OCI-LY7 (cell line): ENCODE measurements around the gene GPNMB. TPM values are rescaled to one million over a fixed set of nuclear protein-coding genes. Genes with fewer than 3 reads are reported as not detected.

Source experiments
- BruUV-seq: library from RNA; stranded (reverse); fragments of 400-500 nt; replicated peaks from 2 replicates; lab custom pipeline; 2021; lab: Mats Ljungman, UMichigan
- CTCF ChIA-PET: fragments of 300-600 bp; sonication (Branson Sonifier 250); formaldehyde crosslinking; loops from one replicate; lab custom pipeline; 2022; ENCODE audit warnings: antibody characterized with exemption; ENCODE audit not compliant: unreplicated experiment; lab: Charles Lee
- POLR2A ChIA-PET: fragments of 300-600 bp; sonication (Branson Sonifier 250); formaldehyde crosslinking; loops from one replicate; lab custom pipeline; 2022; ENCODE audit warnings: antibody characterized with exemption; lab: Charles Lee
- DNase-seq: peaks from one replicate; pipeline ENCODE4 v3.0.0-alpha.2; 2015; ENCODE audit warnings: low spot score
- H2AFZ ChIP-seq: fragments of 200-600 bp; sonication (generic), shearing (Covaris generic); 2 replicates; pipeline ENCODE4 v1.6.1; 2014; ENCODE audit warnings: mild to moderate bottlenecking, antibody characterized with exemption, low read length, moderate library complexity
- H3K27ac ChIP-seq: fragments of 200-600 bp; sonication (generic); 2 replicates; pipeline ENCODE4 v1.5.1; 2014; ENCODE audit warnings: mixed run types, low read depth, mild to moderate bottlenecking, moderate library complexity, low read length, inconsistent platforms; ENCODE audit not compliant: poor library complexity, severe bottlenecking
- H3K36me3 ChIP-seq: fragments of 200-600 bp; sonication (generic); 2 replicates; pipeline ENCODE4 v1.6.1; 2014; ENCODE audit warnings: mild to moderate bottlenecking, antibody characterized with exemption, low read length, moderate library complexity, mixed read lengths; ENCODE audit not compliant: insufficient read depth
- H3K4me1 ChIP-seq: fragments of 200-600 bp; sonication (generic); 2 replicates; pipeline ENCODE4 v1.5.1; 2014; ENCODE audit warnings: mild to moderate bottlenecking, low read length; ENCODE audit not compliant: insufficient read depth, poor library complexity, severe bottlenecking
- H3K4me2 ChIP-seq: fragments of 200-600 bp; sonication (generic); 2 replicates; pipeline ENCODE4 v1.6.1; 2014; ENCODE audit warnings: mild to moderate bottlenecking, low read length
- H3K4me3 ChIP-seq: fragments of 200-600 bp; sonication (generic); 2 replicates; pipeline ENCODE4 v1.5.1; 2014; ENCODE audit warnings: mild to moderate bottlenecking, low read depth, low read length; ENCODE audit not compliant: poor library complexity, severe bottlenecking
- H3K79me2 ChIP-seq: fragments of 200-600 bp; sonication (generic); 2 replicates; pipeline ENCODE4 v1.6.1; 2016; ENCODE audit warnings: low read depth, mild to moderate bottlenecking, low read length, moderate library complexity, mixed read lengths; ENCODE audit not compliant: insufficient read depth
- H3K9me2 ChIP-seq: fragments of 200-600 bp; sonication (generic); 2 replicates; pipeline ENCODE4 v1.6.1; 2016; ENCODE audit warnings: mild to moderate bottlenecking, low read length, mixed read lengths; ENCODE audit not compliant: insufficient read depth
- H3K9me3 ChIP-seq: fragments of 200-600 bp; sonication (generic); 2 replicates; pipeline ENCODE4 v1.6.1; 2014; ENCODE audit warnings: mild to moderate bottlenecking, mixed run types, low read length, mixed read lengths
- H4K20me1 ChIP-seq: fragments of 200-600 bp; sonication (generic); 2 replicates; pipeline ENCODE4 v1.6.1; 2014; ENCODE audit warnings: mild to moderate bottlenecking, antibody characterized with exemption, low read length, moderate library complexity, mixed read lengths; ENCODE audit not compliant: insufficient read depth
- EZH2phosphoT487 ChIP-seq: fragments of 200-600 bp; sonication (generic); IDR thresholded peaks from 2 replicates; pipeline ENCODE4 v1.6.1; 2018; ENCODE audit warnings: low read depth, borderline replicate concordance, mild to moderate bottlenecking, mixed run types, antibody characterized with exemption, low read length, moderate library complexity, mixed read lengths
- intact Hi-C: fragments of 100-400 bp; cut with micrococcal nuclease; formaldehyde crosslinking; loops from one replicate; pipeline ENCODE4 v1.10.0; 2022; ENCODE audit not compliant: unreplicated experiment
- total RNA-seq, 2 experiments: library from RNA; depleted of rRNA in 1 of 2; stranded (reverse); fragments of >200 nt in 1 of 2; shearing (Covaris generic) in 1 of 2; gene quantifications; 2 replicates each; pipeline ENCODE4 v1.2.3, GENCODE V29; 2014 to 2022
- TF ChIP-seq, protein P1 (sequence below): fragments of 200-600 bp; sonication (generic); conservative IDR thresholded peaks from 2 replicates; pipeline ENCODE4 v1.5.1; 2014; ENCODE audit warnings: mild to moderate bottlenecking, antibody characterized with exemption, low read length, moderate library complexity, mixed read lengths

The GPNMB gene
- total RNA-seq, 2 experiments from 2014 or later, result 1.4 to 3.5 TPM

DNA sequence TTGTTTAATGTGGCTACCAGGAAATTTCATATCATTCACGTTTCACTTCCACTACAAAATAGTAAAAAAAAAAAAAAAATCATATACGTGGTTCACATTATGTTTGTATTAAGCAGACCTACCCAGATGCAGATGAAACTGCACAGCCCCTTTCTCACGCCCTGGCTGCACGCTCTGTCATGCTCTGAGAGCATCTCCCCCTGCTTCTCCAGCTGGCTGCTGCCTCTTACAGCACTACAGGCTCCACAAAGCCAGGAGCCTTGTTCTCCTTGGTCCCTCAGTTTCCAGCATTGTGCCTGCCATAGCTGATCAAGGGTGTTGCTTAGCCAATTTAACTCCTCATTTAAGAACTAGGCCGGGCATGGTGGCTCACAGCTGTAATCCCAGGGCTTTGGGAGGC lies 6.9 kb upstream of the GPNMB start:
- TF ChIP-seq, protein P1, sequence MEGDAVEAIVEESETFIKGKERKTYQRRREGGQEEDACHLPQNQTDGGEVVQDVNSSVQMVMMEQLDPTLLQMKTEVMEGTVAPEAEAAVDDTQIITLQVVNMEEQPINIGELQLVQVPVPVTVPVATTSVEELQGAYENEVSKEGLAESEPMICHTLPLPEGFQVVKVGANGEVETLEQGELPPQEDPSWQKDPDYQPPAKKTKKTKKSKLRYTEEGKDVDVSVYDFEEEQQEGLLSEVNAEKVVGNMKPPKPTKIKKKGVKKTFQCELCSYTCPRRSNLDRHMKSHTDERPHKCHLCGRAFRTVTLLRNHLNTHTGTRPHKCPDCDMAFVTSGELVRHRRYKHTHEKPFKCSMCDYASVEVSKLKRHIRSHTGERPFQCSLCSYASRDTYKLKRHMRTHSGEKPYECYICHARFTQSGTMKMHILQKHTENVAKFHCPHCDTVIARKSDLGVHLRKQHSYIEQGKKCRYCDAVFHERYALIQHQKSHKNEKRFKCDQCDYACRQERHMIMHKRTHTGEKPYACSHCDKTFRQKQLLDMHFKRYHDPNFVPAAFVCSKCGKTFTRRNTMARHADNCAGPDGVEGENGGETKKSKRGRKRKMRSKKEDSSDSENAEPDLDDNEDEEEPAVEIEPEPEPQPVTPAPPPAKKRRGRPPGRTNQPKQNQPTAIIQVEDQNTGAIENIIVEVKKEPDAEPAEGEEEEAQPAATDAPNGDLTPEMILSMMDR, result no peak
- no peak for TF ChIP-seq EZH2phosphoT487
- Histone ChIP-seq H3K4me2 (no peak overlapping the region), H3K9me3 (no peaks in the 10 kb centered on the region), H3K9me2 (no peaks in the 10 kb centered on the region), H4K20me1 (no peaks in the 10 kb centered on the region), H3K4me1 (no peaks in the 10 kb centered on the region), H3K27ac (no peak overlapping the region), H2AFZ (no peak overlapping the region), H3K4me3 (no peak overlapping the region), H3K79me2 (no peaks in the 10 kb centered on the region), H3K36me3 (no peaks in the 10 kb centered on the region)
- BruUV-seq, result no TSS peak
- POLR2A ChIA-PET, result interaction anchor here (1.3 kb wide), 1 partner anchor 14 kb away, joined by 3 read pairs; no protein-coding TSS in a partner anchor
- DNase-seq, result no peak
- intact Hi-C loops, result no loop called here
- CTCF ChIA-PET, result no interaction called here

DNA sequence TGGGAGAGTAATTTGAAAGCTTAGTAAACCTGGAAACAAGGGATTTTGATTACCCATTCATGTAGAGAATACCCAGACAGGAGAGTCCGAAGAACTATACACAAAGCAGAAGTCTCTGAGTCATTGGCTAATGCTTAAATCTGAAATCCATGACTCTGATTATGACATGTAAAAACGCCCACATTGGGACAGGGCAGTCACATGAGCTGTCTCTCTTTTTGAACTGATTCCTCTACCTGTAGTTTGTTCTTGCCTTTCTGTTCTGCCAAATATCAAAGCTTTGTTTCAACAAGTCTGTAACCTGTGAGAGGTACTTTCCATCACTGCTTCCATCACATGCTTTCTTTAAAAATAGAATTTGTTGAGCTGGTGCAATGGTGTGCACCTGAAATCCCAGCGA lies 4.3 kb upstream of the GPNMB start:
- Histone ChIP-seq H3K36me3 (no peaks in the 10 kb centered on the region), H3K27ac (no peak overlapping the region), H3K79me2 (no peaks in the 10 kb centered on the region), H3K9me3 (no peaks in the 10 kb centered on the region), H3K4me2 (no peak overlapping the region), H3K4me1 (no peaks in the 10 kb centered on the region), H3K4me3 (no peak overlapping the region), H3K9me2 (no peaks in the 10 kb centered on the region), H4K20me1 (no peaks in the 10 kb centered on the region), H2AFZ (no peak overlapping the region)
- intact Hi-C loops, result no loop called here
- no peak for DNase-seq
- no peak for TF ChIP-seq EZH2phosphoT487
- TF ChIP-seq, protein P1, result no peak
- POLR2A ChIA-PET, result interaction anchor here (0.7 to 1.0 kb wide), 2 partner anchors 14 to 464 kb away, joined by 3 to 6 read pairs; no protein-coding TSS in a partner anchor
- CTCF ChIA-PET, result no interaction called here
- BruUV-seq, result no TSS peak

DNA sequence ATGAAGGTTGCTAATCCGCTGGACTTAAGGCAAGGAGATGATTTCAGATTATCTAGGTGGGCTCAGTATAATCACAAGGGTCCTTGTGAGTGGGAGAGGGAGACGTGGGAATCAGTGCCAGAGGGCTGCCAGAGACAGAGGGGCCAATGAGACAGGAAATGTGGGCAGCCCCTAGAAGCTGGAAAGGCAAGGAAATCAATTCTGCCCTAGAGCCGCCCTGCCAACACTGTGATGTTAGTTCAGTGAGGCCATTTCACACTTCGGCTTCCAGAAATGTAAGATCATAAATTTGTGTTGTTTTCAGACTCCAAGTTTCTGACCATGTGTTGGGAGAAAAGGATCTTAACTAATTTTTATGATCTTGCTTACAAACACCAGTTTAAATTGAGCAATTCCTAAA lies 3.6 kb upstream of the GPNMB start:
- Histone ChIP-seq H3K4me3 (no peak overlapping the region), H2AFZ (no peak overlapping the region), H3K27ac (no peak overlapping the region), H3K4me1 (no peaks in the 10 kb centered on the region), H3K36me3 (no peaks in the 10 kb centered on the region), H3K9me2 (no peaks in the 10 kb centered on the region), H3K79me2 (no peaks in the 10 kb centered on the region), H3K9me3 (no peaks in the 10 kb centered on the region), H3K4me2 (no peak overlapping the region), H4K20me1 (no peaks in the 10 kb centered on the region)
- intact Hi-C loops, result no loop called here
- ChIA-PET CTCF (no interaction called here), POLR2A (interaction anchor here (0.7 to 1.0 kb wide), 2 partner anchors 74 to 464 kb away, joined by 3 read pairs; no protein-coding TSS in a partner anchor)
- TF ChIP-seq, protein P1, result no peak
- TF ChIP-seq EZH2phosphoT487, result no peak
- BruUV-seq, result no TSS peak
- DNase-seq, result no peak
